Pulmonary artery endothelial cell (primary cell): Measurements from ENCODE around the gene ADAMTS17. TPM values are rescaled to one million over a fixed set of nuclear protein-coding genes. Genes with fewer than 3 reads are reported as not detected.
"Not testable (repeated sequence)": the region's sequence is repeated elsewhere in the genome, so short reads cannot be mapped to it uniquely, and the experiment has no call there.

Source experiments
- DNase-seq: peaks from one replicate; pipeline ENCODE4 v3.0.0-alpha.2; 2011; ENCODE audit warnings: low read depth, low spot score
- total RNA-seq: library from RNA; depleted of rRNA; stranded (reverse); fragments of >200 nt; gene quantifications from 2 replicates; pipeline ENCODE4 v1.2.3, GENCODE V29; 2014

The ADAMTS17 gene
- total RNA-seq, 1 donor from 2014 or later, result 0.13 TPM

- DNase-seq, result no peak
Observed at GRCh38 chr15:100340721-100341238, 995 bp downstream of the ADAMTS17 start.

DNA sequence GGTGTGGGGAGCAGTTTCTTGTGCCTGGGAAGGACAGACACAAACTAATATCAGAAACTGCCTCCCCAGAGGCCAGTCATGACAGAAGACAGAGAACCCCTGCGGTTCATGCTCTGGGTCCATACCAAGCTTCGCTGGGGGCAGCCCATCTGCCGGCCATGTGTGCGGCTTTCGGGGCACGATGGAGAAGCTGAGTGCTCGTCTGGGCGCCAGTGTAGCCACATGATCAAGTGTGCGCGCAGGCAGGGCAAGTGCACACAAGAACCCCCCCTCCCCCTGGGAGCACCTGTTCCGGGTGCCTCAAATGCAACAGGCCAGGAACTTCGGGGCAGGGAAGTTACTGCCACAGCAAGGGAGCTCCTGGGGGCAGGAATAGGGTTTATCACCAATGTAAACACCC is 1.8 kb downstream of the ADAMTS17 start:
- DNase-seq, result no peak

DNA sequence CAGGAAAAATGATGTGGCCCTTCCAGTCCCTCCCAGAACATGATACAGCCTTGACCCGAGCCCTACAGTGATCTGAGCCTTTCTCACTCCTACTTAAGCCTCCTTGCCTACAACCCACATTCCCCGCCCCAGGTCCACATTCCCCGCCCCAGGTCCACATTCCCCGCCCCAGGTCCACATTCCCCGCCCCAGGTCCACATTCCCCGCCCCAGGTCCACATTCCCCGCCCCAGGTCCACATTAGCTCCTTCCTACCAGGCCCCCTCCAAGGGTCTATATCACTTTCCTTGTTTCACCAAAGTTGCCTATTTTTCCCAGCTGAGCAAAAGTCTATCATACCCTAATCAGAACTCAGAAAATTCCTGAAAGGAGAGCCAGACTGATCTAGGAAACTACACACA is 2.3 kb downstream of the ADAMTS17 start:
- DNase-seq, result not testable (repeated sequence)

GRCh38 chr15:100338971-100339444 is 2.8 kb downstream of the ADAMTS17 start:
- peak; percentile 8 for DNase-seq

DNA sequence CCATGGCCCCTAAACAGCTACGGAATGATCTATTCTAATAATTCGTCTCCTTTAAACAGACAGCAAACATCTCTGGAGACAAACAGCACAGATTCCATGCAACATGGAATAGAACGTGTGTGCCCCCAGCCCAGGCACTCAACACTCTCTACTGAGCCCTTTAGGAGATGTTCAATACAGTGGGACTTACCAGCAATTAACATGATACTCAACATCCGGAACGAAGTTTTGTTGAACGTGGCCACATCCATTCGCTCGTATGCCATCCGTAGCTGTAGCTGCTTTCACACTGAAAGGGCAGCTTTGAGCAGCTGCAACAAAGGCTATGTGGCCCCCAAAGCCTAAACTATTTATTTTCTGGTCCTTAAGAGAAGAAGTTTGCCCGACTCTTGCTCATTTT is 3.5 kb downstream of the ADAMTS17 start:
- DNase-seq, result no peak

DNA sequence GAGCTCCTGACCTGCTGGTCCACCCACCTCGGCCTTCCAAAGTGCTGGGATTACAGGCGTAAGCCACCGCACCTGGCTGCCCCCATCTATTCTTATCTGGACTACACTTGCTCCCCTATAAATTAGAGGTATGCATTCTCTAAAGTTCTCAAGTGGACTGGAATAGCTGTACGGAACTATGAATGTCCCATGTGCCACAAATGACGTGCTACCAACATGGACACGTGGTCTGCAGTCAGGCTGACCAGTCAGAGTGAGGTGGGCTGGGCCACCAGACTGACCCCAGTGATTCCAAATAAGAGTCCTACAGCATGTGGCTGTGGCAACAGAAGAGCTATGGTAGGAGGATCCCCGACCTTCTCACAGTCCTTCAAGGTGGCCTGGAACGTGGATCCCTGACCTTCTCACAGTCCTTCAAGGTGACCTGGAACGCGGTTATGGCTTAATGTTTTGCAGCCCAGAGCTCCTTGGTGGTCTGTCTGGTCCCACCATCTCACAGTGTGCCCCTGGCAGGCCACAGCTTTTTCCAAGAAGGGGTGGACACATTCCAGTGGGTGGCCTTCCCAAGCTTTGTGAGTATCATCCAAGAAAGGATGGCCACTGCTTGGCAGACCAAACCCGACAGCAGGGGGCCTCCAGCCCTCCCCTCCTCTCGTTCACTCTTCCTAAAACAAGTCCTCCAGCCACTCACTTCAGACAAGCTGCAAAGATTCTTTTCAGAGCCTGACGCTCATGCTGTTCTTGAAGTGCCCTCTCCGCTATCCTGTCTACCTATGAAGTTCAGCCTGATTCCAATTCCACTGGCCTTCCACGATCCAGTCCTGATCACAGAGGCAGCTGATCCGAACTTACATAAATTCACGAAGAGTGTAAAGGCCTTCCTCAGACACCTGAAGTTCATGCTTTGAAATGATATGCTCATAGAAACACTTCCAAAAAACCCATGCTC is 4.4 kb downstream of the ADAMTS17 start:
- no peak for DNase-seq

DNA sequence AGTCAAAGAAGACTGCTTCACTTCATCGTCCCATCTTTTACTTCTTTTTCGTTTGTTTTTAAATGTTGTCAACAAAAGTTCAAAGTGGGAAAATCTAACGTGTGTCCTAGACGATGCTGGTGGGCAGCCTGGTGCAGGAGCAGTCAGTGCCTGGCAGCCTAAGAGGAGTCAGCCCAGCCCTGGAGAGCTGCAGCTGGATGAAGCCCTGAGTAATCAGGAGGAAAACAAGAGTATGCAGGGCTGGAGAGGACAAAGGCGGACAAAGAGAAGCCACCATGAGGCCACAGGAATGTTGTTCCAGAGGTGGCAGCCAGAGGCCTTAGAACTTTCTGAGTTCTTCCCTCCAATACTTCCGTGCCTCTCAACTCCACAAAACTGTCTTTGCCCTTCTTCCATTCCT is 5.7 kb downstream of the ADAMTS17 start:
- DNase-seq, result no peak

GRCh38 chr15:100335335-100335999 is 6.3 kb downstream of the ADAMTS17 start:
- DNase-seq, result no peak

DNA sequence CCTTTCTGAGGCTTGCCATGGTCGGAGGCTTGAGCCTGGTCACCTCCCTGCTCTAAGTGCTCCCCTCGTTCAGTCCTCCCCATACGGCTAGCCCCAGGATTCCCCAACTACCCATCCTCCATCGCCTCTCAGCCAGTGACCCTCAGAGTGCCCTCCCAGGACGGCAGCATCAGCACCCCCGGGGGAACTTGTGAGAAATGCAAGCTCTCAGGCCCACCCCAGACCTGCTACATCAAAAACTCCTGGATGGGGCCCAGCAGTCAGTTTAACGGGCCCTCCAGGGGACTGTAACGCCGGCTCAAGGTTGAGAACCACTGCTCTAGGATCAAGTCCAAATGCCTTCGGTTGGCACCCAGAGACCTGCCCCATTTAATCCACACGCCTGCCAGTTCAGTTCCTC is 6.9 kb downstream of the ADAMTS17 start:
- no peak for DNase-seq

DNA sequence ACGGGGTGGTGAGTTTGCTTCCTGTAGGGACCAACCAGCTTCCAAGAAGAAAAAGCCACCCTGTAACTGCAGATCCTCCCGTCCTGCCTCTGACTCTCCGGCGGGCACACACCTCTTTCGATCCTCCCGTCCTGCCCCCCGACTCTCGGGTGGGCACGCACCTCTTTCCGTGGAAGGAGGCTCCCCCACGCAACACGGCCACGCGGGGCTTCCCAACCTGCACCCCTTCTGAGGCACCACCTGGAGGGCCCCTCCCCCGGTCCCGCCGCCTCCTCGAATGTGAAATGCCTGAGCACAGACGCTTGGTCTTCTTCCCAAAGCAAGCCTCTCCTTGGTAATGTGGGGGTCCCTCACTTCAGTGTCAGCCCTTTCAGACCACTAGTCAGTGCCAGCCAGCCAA is 7.3 kb downstream of the ADAMTS17 start:
- no peak for DNase-seq

DNA sequence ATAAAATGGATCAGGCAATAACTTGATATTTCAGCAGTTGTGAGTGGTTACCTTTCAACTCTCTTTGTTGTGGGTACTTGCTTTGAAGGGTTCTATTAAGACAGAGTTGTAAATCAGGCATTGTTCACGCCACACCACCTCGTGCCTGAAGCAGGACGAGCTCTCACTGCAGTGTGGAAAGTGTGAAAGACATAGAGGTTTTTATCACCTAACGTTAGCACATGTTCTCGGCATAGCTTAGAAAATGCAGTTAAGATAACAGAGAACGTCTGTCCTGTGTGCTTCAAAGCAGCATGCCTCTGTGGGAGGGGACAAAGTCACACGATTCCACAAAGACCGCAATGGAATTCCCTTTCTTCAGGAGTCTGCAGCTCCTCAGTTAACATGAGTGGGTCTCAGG is 7.8 kb downstream of the ADAMTS17 start:
- DNase-seq, result no peak

- no peak for DNase-seq
Observed at GRCh38 chr15:100333236-100333635, 8.5 kb downstream of the ADAMTS17 start.

GRCh38 chr15:100332721-100333120 is 9.1 kb downstream of the ADAMTS17 start:
- DNase-seq, result no peak

DNA sequence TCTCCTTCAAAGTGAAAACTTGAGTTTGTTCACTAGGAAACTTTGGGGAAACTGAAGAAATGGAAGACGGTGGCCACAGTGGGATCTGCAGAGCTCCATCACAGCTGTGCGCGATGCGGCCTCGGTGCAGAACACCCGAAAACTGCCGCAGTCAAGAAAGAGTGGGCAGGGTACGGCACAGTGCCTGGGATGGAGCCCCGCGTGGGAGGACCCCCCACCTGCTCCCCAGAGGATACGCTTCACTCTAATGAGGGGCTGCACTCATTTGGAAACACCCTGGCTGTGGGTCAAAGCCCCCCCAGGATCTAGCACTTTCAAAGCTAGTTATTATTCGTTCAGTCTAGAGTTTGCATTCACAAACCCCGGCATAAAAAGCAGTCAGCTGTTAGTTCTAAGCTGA is 9.5 kb downstream of the ADAMTS17 start:
- DNase-seq, result no peak

GRCh38 chr15:100330629-100331215 is 11.1 kb downstream of the ADAMTS17 start:
- no peak for DNase-seq

DNA sequence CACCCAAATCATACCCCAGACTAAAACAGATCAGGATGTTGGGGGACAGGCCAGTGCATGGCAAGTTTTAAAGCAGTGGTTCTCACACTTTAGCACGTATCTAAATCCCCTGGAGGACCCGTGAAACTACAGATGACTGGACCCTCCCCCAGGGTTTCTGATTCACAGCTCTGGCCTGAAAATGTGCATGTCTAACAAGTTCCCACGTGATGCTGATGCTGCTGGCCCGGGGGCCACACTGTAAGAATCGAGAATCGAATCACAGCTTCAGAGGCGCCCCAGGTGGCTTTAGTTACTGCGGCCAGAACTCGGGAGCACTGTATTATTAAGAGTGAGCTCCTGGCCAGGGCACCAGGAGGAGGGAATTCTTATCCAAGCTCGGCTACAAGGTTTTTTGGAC is 11.6 kb downstream of the ADAMTS17 start:
- DNase-seq, result no peak

DNA sequence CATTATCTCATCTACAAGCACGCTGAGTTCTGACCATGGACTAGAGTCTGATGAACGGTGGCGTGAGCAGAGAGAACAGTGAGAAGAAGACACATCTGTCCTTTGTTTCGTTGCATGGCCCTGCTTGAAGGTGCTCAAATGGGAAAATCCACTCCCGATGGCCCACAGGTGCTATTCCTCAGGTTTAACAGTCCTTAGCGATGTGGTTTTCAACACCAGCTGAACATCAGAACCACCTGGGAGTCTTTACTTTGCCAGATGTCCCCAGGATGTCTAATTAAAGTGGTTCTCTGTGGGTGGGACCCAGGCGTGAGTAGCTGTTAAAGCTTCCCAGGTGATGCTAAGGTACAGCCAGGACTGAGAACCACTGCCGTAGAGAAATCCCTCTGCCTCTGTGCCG is 13.0 kb downstream of the ADAMTS17 start:
- no peak for DNase-seq

- DNase-seq, result no peak
Observed at GRCh38 chr15:100318880-100319279, 22.9 kb downstream of the ADAMTS17 start.

DNA sequence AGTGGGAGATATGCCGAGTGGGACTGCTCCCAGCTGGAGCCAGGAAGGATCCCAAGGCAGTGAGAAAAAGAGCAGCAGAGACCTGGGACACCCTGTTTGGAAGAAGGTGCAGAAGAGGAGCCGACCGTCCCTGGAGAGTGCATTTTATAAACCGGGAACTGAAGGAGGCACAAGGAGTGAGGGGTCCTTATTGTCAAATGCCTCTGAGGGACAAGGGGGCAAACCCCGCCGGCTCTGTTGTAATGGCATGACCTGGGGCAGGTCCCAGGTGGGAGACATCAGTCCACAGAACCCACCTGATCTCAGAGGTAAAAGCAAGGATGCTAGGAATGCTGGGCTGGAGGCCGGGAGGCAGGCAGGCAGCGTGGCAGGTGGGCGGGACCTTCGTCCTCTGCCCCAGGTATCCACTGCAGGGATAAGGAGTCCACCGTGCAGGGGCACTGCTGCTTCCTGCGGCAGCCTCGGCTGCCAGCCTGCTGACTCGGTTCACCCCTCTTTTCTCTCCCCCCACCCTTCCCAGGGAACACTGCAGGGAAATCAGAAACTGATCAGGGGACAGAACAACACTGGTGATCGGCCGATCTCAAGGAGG is 26.9 kb downstream of the ADAMTS17 start:
- no peak for DNase-seq

GRCh38 chr15:100311833-100312476 is 29.8 kb downstream of the ADAMTS17 start:
- no peak for DNase-seq

DNA sequence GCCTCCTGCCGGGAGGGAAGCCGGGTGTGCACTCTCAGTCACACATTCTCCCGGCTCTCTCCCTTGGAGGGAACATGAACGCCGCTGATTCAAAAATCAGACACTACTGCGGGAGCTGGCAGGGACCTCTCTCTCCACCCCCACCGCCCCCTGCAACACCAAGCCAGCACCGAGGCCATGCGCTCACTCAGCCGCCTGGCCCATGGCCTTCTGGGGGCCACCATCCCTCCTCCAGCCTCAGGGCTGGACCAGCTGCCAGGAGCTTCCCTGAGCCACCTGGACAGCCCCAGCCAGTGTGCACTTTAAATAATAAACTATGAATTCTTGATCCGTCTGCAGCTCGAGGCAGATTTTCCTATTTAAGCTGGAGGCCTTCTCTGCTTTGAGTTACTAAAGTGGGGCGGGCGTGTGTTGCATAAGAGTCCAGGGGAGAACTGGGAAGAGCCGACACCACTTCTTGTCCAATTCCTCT is 30.6 kb downstream of the ADAMTS17 start:
- no peak for DNase-seq
